ENCODE measurements around the gene NLE1.

- TF ChIP-seq CTCF (IDR thresholded peaks at IDR 0.05), result no peak
- no peak for TF ChIP-seq POLR2A (IDR thresholded peaks at IDR 0.05)
Observed at GRCh38 chr17:35144840-35145239, 2.7 kb upstream of the NLE1 start.

Data from right lobe of liver (tissue), 4 donors.